GM19324 (cell line): ENCODE measurements around the gene ZNF519.
"Not testable (repeated sequence)": the region's sequence is repeated elsewhere in the genome, so short reads cannot be mapped to it uniquely, and the experiment has no call there.

Experiments
- ATAC-seq: cut with Tn5 transposase; IDR thresholded peaks from one replicate; pipeline ENCODE4 v1.9.1; 2021; ENCODE audit warnings: mild to moderate bottlenecking, moderate library complexity; ENCODE audit not compliant: unreplicated experiment, low FRiP score

ZNF519 gene

DNA sequence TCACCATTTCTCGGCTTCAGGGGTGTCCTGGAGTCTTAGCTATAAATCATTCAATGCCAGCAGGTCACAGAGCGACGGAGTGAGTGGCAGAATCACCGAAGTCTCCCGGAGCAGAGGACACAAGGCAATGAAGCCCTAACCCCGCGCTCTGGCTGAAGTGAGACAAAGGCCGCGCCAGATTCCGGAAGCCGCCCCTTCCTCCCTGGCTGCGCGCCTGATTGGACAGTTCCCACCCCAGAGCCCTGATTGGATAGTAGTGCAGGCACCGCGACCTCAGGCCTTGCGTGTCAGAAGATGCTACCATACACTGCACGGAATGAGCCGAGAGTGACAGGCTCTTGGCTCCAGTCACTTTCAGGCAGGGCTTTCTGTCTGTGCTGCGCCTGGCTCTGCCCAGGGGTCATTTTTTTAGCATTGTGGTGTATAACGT is at the start of gene ZNF519:
Gene ZNF519, minus strand, starts transcription at position 165 of the 430 bp plus-strand sequence. Its CDS starts 158 bp downstream, at position 7.
- peak; percentile 100 for ATAC-seq

DNA sequence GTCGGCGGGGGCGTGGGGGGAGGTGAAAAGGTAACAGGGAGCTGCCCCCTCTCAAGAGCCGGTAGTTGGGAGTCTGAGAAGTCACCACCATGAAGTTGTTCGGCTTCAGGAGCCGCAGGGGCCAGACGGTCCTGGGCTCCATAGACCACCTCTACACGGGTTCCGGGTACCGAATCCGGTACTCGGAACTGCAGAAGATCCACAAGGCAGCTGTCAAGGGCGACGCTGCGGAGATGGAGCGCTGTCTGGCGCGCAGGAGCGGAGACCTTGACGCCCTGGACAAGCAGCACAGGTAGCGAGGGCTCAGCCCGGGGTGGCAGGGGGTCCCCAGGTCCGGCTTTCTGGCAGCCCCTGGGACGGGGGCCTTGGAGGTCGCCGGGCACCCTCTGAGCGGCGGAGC is 47.1 kb upstream of the ZNF519 start:
- ATAC-seq = peak; percentile 27

DNA sequence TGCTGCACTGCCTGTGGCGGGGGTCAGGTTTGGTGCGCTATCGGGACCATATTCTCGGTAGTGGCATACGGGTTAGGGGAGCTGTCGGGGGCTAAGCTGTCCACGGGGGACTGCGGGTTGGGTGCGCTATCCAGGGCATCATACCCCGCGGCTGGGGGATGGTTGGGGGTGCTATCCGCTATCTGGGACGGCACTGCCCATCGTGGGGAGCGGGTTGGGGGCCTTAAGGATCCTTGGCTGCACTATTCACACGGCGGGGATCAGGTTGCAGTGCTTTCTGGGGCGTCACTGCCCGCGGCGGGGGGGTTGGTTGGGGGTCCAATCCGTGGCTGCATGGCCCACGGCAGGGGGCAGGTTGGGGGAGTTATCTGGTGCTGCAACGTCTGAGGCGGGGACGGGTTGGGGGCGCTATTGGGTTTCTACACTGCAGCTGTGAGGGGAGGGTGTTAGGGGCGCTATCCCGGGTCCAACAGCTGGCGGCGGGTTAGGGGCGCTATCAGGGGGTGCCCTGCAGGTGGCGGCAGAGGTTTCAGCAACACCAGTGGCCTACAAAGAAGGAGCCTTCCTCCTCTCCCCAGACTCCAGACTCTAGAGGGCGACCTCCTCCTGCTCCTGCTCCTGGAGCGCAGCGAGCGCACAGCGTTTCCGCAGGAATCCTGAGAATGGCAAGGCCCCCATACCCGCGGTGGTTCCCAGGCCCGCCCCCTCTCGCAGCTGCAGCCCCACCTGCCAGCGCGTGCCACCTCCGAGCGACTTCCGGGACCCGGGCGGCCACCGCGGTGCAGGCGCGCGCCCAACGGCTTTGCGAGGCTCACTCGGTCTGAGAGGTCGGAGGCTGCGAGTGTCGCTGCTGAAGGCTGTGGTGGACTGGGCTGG is 46.3 kb upstream of the ZNF519 start:
- peak; percentile 93 for ATAC-seq

DNA sequence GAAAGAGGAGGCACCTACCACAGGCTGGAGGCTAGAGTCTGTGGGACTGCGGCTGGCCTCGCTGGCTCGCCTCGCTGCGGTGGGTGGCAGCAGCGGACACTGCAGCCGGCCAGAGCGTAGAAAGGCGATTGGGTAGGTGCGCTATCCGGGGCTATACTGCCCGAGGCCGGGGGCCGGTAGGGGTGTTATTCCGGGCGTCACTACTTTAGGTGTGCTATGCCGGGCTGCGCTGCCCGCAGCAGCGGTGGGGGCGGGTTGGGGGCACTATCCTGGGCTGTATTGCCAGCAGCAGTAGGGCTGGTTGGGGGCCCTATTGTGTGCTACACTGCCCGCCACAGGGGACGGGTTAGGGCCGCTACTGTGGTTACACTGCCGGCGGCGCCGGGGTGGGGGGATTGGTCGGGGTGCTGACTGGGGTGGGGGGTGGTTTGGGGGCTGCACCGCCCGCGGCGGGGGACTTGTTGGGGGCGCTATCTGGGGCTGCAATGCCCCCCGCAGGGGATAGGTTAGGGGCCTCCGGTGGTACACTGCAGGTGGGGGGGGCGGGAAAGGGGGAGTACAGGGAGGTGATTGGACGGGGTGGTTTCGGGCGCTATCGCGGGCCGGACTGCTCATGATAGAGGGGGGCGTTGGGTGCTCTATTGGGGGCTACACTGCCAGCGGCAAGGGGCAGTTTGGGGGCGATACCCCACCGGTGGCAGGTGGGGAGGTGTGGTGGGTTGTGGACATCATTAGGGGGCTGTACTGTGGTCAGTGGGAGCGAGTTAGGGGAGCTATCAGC is 45.5 kb upstream of the ZNF519 start:
- not testable (repeated sequence) for ATAC-seq

GRCh38 chr18:14175404-14175803 is 43.2 kb upstream of the ZNF519 start:
- ATAC-seq = not testable (repeated sequence)

DNA sequence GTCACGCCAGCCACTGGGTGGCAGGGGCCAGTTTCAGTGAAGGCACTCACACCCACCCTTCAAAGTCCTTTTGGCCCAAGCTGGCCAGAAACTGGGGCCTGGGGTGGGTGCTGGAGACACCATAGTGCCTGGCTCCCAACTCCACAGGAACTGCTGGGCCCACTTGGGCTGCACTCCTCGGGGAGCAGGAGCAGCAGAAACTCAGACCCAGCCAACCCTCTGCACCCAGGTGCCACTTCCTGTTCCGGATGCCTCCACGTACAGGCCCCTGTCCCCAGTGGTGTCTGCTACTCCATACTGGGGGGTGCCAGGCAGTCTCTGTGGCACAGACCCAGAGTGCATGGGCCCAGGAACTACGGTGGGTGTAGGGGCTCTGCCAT is 42.5 kb upstream of the ZNF519 start:
- ATAC-seq = no peak

GRCh38 chr18:14174002-14174705 is 41.9 kb upstream of the ZNF519 start:
- not testable (repeated sequence) for ATAC-seq

DNA sequence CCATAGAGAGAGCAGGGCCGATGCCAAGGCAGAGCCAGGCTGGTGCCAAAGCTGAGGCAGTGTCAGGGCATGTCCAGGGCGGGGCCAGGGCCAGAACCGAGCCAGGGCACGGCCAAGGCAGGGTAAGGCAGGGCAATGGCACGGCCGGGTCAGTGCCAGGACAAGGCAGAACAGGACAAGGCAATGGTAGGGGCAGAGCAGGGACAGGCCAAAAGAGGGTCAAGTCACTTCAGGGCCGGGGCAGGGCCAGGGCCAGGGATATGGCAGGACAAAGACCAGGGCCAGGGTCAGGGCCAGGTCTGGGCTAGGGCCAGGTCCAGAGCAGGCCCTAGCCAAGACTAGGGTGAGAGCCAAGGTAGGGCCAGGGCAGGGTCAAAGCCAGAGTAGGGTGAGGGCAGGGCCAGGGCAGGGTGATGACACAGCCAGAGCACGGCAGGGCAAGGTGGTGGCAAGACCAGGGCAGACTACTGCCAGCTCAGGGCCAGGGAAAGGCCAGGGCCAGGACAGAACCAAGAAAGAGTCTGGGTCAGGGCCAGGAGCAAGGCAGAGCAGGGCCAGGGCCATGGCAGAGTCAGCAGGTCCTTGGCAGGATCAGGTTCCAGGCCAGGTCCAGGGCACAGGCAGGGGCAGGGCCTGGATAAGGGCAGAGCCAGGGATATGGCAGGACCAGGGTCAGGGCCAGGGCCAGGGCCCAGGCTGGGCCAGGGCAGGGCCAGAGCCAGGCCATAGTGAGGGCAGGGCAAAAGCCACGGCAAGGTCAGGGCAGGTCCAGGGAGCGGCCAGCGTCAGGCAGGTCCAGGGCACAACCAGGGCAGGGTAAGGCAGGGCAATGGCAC is 41.1 kb upstream of the ZNF519 start:
- not testable (repeated sequence) for ATAC-seq

DNA sequence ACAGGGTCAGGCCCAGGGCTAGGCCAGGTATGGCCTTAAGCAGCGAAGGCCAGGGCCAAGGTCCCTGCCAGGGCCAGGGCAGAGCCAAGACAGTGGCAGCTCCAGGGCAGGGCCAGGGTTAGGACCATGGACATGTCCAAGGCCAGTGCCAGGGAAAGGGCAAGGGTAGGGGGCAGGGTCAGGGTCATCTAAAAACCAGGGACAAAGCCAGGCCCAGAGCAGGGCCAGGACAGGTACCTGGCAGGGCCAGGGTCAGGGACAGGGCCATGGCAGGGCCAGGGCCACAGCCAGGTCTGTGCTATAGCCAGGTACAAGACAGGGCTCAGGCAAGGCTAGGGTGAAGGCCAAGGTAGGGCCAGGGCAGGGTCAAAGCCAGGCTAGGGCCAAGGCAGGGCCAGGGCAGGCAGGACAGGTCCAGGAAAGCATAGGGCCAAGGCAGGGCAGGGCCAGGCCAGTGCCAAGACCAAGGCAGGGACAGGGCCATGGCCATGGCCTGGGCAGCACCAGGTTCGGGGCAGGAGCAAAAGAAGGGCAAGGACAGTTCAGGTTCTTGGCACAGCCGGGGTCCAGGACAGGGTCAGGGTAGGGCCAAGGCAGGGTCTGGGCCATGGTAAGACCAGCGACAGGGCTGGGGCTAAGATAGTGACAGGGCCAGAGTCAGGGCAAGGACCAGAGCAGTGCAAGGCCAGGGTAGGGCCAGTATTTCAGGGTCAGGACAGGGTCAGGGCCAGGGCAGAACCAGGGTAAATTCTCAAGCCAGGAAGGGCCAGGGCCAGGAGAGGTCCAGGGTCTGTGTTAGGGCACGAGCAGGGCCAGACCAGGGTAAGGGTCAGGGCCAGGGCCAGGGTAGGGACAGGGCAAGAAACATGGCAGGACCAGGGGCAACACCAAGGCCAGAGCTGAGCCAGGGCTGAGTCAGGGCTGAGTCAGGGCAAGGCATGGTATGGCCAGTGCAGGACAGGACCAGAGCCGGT is 40.2 kb upstream of the ZNF519 start:
- ATAC-seq = not testable (repeated sequence)

GRCh38 chr18:14171301-14172141 is 39.3 kb upstream of the ZNF519 start:
- ATAC-seq = not testable (repeated sequence)

DNA sequence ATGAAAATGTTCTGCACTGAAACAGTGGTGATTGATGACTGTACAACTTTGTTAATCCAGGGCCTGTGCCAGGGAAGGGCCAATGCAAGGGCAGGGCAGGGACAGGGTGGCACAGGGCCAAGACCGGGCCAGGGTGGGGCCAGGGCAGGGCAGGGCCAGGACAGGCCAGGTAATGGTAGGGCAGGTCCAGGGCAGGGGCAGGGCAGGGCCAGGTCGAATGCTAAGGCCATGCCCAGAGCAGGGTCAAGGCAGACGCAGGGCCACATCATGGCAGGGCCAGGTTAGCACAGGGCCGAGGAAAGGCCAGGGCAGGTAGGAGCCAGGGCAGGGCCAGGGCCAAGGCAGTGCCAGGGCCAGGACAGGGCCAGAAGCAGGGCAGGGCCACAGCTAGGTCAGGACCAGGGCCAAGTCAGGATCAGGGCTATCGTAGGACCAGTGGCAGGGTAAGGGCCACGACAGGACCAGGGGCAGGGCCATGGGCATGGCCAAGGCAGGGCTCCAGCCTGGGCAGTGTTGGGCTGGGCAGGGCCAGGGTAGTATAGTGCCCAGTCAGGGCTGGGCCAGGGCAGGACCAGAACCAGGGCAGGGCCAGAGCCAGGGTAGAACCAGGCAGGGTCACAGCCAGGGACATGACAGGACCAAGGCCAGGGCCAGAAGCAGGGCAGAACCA is 38.3 kb upstream of the ZNF519 start:
- ATAC-seq = not testable (repeated sequence)

DNA sequence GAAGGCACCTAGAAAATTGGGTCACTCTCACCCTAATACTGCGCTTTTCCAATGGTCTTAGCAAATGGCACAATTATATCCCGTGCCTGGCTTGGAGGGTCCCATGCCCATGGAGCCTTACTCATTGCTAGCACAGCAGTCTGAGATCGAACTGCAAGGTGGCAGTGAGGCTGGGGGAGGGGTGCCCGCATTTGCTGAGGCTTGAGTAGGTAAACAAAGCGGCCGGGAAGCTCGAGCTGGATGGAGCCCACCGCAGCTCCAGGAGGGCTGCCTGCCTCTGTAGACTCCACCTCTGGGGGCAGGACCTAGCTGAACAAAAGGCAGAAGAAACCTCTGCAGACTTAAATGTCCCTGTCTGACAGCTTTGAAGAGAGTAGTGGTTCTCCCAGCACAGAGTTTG is 30.7 kb upstream of the ZNF519 start:
- ATAC-seq = not testable (repeated sequence)

GRCh38 chr18:14151564-14152113 is 19.4 kb upstream of the ZNF519 start:
- ATAC-seq = not testable (repeated sequence)

GRCh38 chr18:14150766-14151165 is 18.5 kb upstream of the ZNF519 start:
- ATAC-seq = not testable (repeated sequence)

DNA sequence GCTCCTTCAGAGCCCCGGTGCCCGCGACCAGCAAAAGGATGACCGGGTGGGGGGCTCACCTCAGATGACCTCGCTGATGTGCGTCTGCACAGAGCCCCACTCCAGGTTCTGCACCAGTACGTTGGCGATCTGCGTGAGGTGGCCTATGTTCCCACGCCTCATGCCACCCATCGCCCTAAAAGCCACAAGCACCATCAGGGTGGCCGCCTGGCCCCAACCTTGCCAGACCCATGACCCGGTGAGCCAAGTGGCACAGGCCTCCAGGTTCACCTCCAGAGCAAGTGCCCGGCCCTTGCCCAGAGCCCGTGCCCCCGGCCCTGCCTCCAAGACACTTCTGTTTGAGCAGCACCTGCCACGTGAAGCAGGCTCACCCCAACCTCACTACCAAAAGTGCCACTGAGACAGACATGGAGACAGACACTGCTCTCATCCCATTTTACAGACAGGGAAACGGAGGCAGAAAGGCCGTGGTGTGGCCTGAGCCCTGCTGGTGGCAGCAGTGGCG is 17.7 kb upstream of the ZNF519 start:
- ATAC-seq = not testable (repeated sequence)

- not testable (repeated sequence) for ATAC-seq
Observed at GRCh38 chr18:14149121-14149850, 17.1 kb upstream of the ZNF519 start.
